Liver (tissue), 9 donors: Measurements from ENCODE around the gene PRCD. TPM values are rescaled to one million over a fixed set of nuclear protein-coding genes. Genes with fewer than 3 reads are reported as not detected.
"Not testable (repeated sequence)": the region's sequence is repeated elsewhere in the genome, so short reads cannot be mapped to it uniquely, and the experiment has no call there.

Experiments used
- DNase-seq: peaks from one replicate; pipeline ENCODE4 v3.0.0-alpha.2; 2017; ENCODE audit warnings: low spot score
- H3K27ac ChIP-seq, 2 donors: one replicate each; pipeline ENCODE4 v1.7.0; 2013; ENCODE audit warnings: inconsistent platforms in 2 of 2, low read length in 2 of 2, control low read depth in 1 of 2, low read depth in 1 of 2, mild to moderate bottlenecking in 1 of 2
- H3K27me3 ChIP-seq, 4 donors: one replicate each; pipeline versions ENCODE4 v1.6.1 to v1.7.0; 2013; ENCODE audit warnings: low read length in 3 of 4, inconsistent platforms in 1 of 4, mild to moderate bottlenecking in 1 of 4, moderate library complexity in 1 of 4; ENCODE audit not compliant: control insufficient read depth in 4 of 4, insufficient read depth in 4 of 4
- H3K36me3 ChIP-seq, 4 donors: one replicate each; pipeline versions ENCODE4 v1.6.1 to v1.7.0; 2013; ENCODE audit warnings: low read length in 3 of 4, mild to moderate bottlenecking in 3 of 4, low read depth in 1 of 4, moderate library complexity in 1 of 4; ENCODE audit not compliant: control insufficient read depth in 4 of 4, insufficient read depth in 3 of 4
- H3K4me1 ChIP-seq, 4 donors: one replicate each; pipeline versions ENCODE4 v1.6.1 to v1.7.0; 2013; ENCODE audit warnings: low read length in 3 of 4, mild to moderate bottlenecking in 3 of 4, moderate library complexity in 1 of 4; ENCODE audit not compliant: control insufficient read depth in 4 of 4, insufficient read depth in 4 of 4
- H3K4me3 ChIP-seq, 3 donors: one replicate each; pipeline versions ENCODE4 v1.6.1 to v1.7.0; 2013; ENCODE audit warnings: low read length in 3 of 3, control low read depth in 1 of 3, low read depth in 1 of 3, mild to moderate bottlenecking in 1 of 3
- H3K9ac ChIP-seq, 2 donors: one replicate each; pipeline ENCODE4 v1.7.0; 2013; ENCODE audit warnings: low read length in 2 of 2, mild to moderate bottlenecking in 2 of 2, moderate library complexity in 2 of 2, control low read depth in 1 of 2, low read depth in 1 of 2
- H3K9me3 ChIP-seq, 4 donors: one replicate each; pipeline versions ENCODE4 v1.6.1 to v1.7.0; 2013; ENCODE audit warnings: low read length in 3 of 4; ENCODE audit not compliant: control insufficient read depth in 4 of 4
- EGR1 ChIP-seq, 2 donors: IDR thresholded peaks; 2 replicates each; pipeline ENCODE4 v1.6.1; 2016 to 2018; ENCODE audit warnings: antibody characterized with exemption in 2 of 2, low read depth in 2 of 2
- FOXA1 ChIP-seq: IDR thresholded peaks from 2 replicates; pipeline ENCODE4 v1.6.1; 2016; ENCODE audit warnings: antibody characterized with exemption
- FOXA2 ChIP-seq: IDR thresholded peaks from 2 replicates; pipeline ENCODE4 v1.6.1; 2016; ENCODE audit warnings: antibody characterized with exemption
- GABPA ChIP-seq, 2 donors: IDR thresholded peaks in 1 of 2; conservative IDR thresholded peaks in 1 of 2; 2 replicates each; pipeline ENCODE4 v1.6.1; 2016; ENCODE audit warnings: antibody characterized with exemption in 2 of 2, mild to moderate bottlenecking in 1 of 2, moderate library complexity in 1 of 2
- HNF4A ChIP-seq, 2 donors: conservative IDR thresholded peaks; 2 replicates each; pipeline ENCODE4 v1.6.1; 2016; ENCODE audit warnings: antibody characterized with exemption in 2 of 2, mild to moderate bottlenecking in 2 of 2
- HNF4G ChIP-seq: IDR thresholded peaks from 2 replicates; pipeline ENCODE4 v1.6.1; 2016; ENCODE audit warnings: antibody characterized with exemption
- JUND ChIP-seq, 2 donors: IDR thresholded peaks; 2 replicates each; pipeline ENCODE4 v1.6.1; 2016; ENCODE audit warnings: antibody characterized with exemption in 2 of 2
- NR2F2 ChIP-seq: IDR thresholded peaks from 2 replicates; pipeline ENCODE4 v1.6.1; 2016; ENCODE audit warnings: antibody characterized with exemption
- RAD21 ChIP-seq, 2 donors: IDR thresholded peaks; 2 replicates each; pipeline ENCODE4 v1.6.1; 2016; ENCODE audit warnings: antibody characterized with exemption in 2 of 2, mild to moderate bottlenecking in 2 of 2
- RXRA ChIP-seq, 2 donors: IDR thresholded peaks; 2 replicates each; pipeline ENCODE4 v1.6.1; 2017 to 2018; ENCODE audit warnings: antibody characterized with exemption in 2 of 2, mild to moderate bottlenecking in 1 of 2
- TAF1 ChIP-seq: conservative IDR thresholded peaks from 2 replicates; pipeline ENCODE4 v1.6.1; 2016; ENCODE audit warnings: antibody characterized with exemption, mild to moderate bottlenecking
- YY1 ChIP-seq: IDR thresholded peaks from 2 replicates; pipeline ENCODE4 v1.6.1; 2016; ENCODE audit warnings: antibody characterized with exemption, mild to moderate bottlenecking
- WGBS: extraction: QIAGEN DNeasy Blood & Tissue Kit; methylation state at CpG from one replicate; pipeline ENCODE4 v1.1.7; 2013; 5-methylcytosine and 5-hydroxymethylcytosine counted together
- polyA plus RNA-seq, 2 donors: library from polyadenylated mRNA; stranded (reverse) in 1 of 2; unstranded in 1 of 2; fragments of 200-250 nt in 1 of 2; fragments of >200 nt in 1 of 2; fragmentation: Nextera tagmentation in 1 of 2; extraction: Ambion mirVana in 1 of 2; gene quantifications; one replicate each; pipeline versions ENCODE4 v1.2.1 to v1.2.3, GENCODE V29; 2013 to 2015
- total RNA-seq, 2 donors: library from RNA; depleted of rRNA; stranded (reverse); fragments of >200 nt; gene quantifications; one replicate each; pipeline ENCODE4 v1.2.3, GENCODE V29; 2014
- TF ChIP-seq, protein P1 (sequence below): fragments of 150-350 bp; IDR thresholded peaks from 2 replicates; pipeline ENCODE4 v1.5.1; 2017; ENCODE audit warnings: improper control_type of control experiment, low read depth, low read length; ENCODE audit not compliant: missing input control
- TF ChIP-seq, protein P2 (sequence below): IDR thresholded peaks from 2 replicates; pipeline ENCODE4 v1.6.1; 2016; ENCODE audit warnings: antibody characterized with exemption, mild to moderate bottlenecking
- TF ChIP-seq, protein P3 (sequence below): IDR thresholded peaks from 2 replicates; pipeline ENCODE4 v1.6.1; 2016; ENCODE audit warnings: antibody characterized with exemption
- TF ChIP-seq, protein P4 (sequence below): IDR thresholded peaks from 2 replicates; pipeline ENCODE4 v1.6.1; 2016; ENCODE audit warnings: antibody characterized with exemption
- TF ChIP-seq, protein P5 (sequence below): IDR thresholded peaks from 2 replicates; pipeline ENCODE4 v1.6.1; 2016; ENCODE audit warnings: antibody characterized with exemption
- donor health status: healthy.
- donor health status: healthy.
- donor health status: healthy.
- donor health status: healthy.
- donor health status: healthy.

Gene PRCD
- total and polyA plus RNA-seq, 4 donors, result 0.63 to 1.0 (median 0.75) TPM; not detected in 1

DNA sequence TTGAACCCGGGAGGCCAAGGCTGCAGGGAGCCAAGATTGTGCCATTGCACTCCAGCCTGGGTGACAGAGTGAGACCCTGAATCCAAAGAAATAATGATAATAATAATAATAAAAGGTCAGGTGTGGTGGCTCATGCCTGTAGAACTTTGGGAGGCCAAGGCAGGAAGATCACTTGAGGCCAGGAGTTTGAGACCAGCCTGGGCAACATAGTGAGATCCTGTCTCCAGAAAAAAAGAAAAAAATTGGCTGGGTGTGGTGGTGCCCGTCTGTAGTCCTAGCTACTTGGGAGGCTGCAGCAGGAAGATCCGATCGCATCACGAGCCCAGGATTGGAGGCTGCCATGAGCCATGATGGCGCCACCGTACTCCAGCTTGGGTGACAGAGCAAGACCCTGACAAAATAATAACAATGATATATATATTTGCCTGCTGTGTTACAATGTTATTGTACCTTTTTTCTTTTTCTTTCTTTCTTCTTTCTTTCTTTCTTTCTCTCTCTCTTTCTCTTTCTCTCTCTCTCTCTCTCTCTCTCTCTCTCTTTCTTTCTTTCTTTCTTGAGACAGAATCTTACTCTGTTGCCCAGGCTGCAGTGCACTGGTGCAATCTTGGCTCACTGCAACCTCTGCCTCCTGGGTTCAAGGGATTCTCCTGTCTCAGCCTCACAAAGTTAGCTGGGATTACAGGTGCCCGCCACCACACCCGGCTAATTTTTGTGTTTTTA is 6.0 kb upstream of the PRCD start:
- H3K27me3 ChIP-seq, H3K9ac ChIP-seq, H3K36me3 ChIP-seq, H3K4me3 ChIP-seq, H3K9me3 ChIP-seq, H3K27ac ChIP-seq, DNase-seq: not testable (repeated sequence)
- peaks cover 3 to 37% (median 17%) of the 10 kb centered on the region in 4 donors for H3K4me1 ChIP-seq
- WGBS, result 94% methylated on average over 9 of the region's 9 CpGs

DNA sequence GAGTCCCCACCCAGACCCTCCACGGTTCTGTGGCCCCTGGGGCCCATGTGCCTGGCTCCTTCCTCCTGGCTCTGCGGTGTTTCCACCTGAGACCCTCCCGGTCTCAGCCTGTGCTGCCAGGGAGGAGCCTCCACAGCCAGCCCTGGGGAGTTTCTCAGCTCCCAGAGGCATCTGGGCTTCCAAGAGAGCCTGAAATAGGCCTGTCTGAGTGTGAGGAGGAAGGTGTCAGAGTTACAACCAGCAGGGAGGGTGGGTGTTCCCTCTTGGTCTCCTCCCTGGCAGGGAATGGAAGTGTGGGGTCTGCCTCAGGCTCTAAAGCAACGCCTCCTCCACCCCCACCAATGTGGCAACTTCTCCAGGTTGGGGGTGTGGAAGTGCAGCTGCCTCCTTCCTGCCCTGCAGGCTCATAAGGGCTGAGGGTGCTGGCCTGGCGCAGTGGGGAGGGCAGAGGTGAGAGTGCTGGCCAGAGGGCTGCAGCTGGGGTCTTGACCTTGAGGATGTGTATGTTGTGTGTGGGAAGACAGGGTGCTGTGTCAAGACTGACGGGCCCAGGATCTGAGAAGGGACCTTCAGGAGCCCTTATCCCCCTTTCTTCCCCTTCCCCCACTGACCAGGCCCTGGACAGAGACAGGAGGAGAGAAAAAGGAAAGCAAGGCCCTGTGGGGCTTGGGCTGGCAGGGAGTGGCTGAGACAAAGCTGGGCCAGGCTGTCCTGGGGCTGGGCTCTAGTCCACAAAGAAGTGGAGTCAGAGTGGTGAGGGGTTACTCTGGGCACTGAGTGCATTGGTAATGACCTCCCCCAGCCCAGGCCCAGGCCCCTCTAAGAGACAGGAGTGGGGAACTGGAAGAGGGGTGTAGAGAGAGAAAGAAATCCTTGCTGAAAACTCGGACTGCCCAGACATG is 4.8 kb upstream of the PRCD start:
- peak overlapping the region in 1 of 2 donors; percentile 12 for H3K27ac ChIP-seq
- H3K36me3 ChIP-seq, result no peaks in the 10 kb centered on the region
- no peak overlapping the region for H3K9ac ChIP-seq
- peaks cover 3 to 30% (median 14%) of the 10 kb centered on the region in 4 donors for H3K4me1 ChIP-seq
- H3K27me3 ChIP-seq, result no peaks in the 10 kb centered on the region
- TF ChIP-seq NR2F2 (no peak), YY1 (no peak), EGR1 (IDR thresholded peaks at IDR 0.05; ENCODE audit: low read depth in 2 of 2) (no peak), JUND (IDR thresholded peaks at IDR 0.05) (no peak), FOXA2 (no peak), FOXA1 (no peak), HNF4G (no peak), RXRA (IDR thresholded peaks at IDR 0.05) (no peak), TAF1 (no peak), RAD21 (IDR thresholded peaks at IDR 0.05) (no peak), GABPA (IDR thresholded peaks at IDR 0.05 in 1 of 2, conservative IDR thresholded peaks at IDR 0.05 in 1 of 2) (no peak), HNF4A (conservative IDR thresholded peaks at IDR 0.05) (no peak)
- TF ChIP-seq, protein P1, sequence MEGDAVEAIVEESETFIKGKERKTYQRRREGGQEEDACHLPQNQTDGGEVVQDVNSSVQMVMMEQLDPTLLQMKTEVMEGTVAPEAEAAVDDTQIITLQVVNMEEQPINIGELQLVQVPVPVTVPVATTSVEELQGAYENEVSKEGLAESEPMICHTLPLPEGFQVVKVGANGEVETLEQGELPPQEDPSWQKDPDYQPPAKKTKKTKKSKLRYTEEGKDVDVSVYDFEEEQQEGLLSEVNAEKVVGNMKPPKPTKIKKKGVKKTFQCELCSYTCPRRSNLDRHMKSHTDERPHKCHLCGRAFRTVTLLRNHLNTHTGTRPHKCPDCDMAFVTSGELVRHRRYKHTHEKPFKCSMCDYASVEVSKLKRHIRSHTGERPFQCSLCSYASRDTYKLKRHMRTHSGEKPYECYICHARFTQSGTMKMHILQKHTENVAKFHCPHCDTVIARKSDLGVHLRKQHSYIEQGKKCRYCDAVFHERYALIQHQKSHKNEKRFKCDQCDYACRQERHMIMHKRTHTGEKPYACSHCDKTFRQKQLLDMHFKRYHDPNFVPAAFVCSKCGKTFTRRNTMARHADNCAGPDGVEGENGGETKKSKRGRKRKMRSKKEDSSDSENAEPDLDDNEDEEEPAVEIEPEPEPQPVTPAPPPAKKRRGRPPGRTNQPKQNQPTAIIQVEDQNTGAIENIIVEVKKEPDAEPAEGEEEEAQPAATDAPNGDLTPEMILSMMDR, result no peak
- TF ChIP-seq, protein P2, sequence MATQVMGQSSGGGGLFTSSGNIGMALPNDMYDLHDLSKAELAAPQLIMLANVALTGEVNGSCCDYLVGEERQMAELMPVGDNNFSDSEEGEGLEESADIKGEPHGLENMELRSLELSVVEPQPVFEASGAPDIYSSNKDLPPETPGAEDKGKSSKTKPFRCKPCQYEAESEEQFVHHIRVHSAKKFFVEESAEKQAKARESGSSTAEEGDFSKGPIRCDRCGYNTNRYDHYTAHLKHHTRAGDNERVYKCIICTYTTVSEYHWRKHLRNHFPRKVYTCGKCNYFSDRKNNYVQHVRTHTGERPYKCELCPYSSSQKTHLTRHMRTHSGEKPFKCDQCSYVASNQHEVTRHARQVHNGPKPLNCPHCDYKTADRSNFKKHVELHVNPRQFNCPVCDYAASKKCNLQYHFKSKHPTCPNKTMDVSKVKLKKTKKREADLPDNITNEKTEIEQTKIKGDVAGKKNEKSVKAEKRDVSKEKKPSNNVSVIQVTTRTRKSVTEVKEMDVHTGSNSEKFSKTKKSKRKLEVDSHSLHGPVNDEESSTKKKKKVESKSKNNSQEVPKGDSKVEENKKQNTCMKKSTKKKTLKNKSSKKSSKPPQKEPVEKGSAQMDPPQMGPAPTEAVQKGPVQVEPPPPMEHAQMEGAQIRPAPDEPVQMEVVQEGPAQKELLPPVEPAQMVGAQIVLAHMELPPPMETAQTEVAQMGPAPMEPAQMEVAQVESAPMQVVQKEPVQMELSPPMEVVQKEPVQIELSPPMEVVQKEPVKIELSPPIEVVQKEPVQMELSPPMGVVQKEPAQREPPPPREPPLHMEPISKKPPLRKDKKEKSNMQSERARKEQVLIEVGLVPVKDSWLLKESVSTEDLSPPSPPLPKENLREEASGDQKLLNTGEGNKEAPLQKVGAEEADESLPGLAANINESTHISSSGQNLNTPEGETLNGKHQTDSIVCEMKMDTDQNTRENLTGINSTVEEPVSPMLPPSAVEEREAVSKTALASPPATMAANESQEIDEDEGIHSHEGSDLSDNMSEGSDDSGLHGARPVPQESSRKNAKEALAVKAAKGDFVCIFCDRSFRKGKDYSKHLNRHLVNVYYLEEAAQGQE, result no peak
- TF ChIP-seq, protein P3, sequence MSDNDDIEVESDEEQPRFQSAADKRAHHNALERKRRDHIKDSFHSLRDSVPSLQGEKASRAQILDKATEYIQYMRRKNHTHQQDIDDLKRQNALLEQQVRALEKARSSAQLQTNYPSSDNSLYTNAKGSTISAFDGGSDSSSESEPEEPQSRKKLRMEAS, result no peak
- TF ChIP-seq, protein P4, sequence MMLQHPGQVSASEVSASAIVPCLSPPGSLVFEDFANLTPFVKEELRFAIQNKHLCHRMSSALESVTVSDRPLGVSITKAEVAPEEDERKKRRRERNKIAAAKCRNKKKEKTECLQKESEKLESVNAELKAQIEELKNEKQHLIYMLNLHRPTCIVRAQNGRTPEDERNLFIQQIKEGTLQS, result no peak
- TF ChIP-seq, protein P5, sequence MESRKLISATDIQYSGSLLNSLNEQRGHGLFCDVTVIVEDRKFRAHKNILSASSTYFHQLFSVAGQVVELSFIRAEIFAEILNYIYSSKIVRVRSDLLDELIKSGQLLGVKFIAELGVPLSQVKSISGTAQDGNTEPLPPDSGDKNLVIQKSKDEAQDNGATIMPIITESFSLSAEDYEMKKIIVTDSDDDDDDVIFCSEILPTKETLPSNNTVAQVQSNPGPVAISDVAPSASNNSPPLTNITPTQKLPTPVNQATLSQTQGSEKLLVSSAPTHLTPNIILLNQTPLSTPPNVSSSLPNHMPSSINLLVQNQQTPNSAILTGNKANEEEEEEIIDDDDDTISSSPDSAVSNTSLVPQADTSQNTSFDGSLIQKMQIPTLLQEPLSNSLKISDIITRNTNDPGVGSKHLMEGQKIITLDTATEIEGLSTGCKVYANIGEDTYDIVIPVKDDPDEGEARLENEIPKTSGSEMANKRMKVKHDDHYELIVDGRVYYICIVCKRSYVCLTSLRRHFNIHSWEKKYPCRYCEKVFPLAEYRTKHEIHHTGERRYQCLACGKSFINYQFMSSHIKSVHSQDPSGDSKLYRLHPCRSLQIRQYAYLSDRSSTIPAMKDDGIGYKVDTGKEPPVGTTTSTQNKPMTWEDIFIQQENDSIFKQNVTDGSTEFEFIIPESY, result no peak
- no peak for DNase-seq
- H3K4me3 ChIP-seq, result no peak overlapping the region
- 86% methylated on average over 7 of the region's 7 CpGs for WGBS
- H3K9me3 ChIP-seq, result no peaks in the 10 kb centered on the region
